H1 (cell line): ENCODE measurements around the gene SH3BP2. TPM values are rescaled to one million over a fixed set of nuclear protein-coding genes. Genes with fewer than 3 reads are reported as not detected.

Experiments used
- CTCF ChIA-PET: fragments of 300-600 bp; sonication (Branson Sonifier 250); formaldehyde crosslinking; loops from one replicate; lab custom pipeline; 2021; ENCODE audit not compliant: partially characterized antibody; lab: Charles Lee
- POLR2A ChIA-PET: fragments of 300-600 bp; sonication (Branson Sonifier 250); formaldehyde crosslinking; loops from one replicate; lab custom pipeline; 2021; ENCODE audit warnings: inconsistent platforms; ENCODE audit not compliant: partially characterized antibody; lab: Charles Lee
- DNase-seq, 2 experiments: peaks; one replicate each; pipeline versions ENCODE4 v3.0.0 to v3.0.0-alpha.2; 2010 to 2022; ENCODE audit warnings: low spot score in 2 of 2, low read depth in 1 of 2, mixed read lengths in 1 of 2
- FAIRE-seq: peaks from 2 replicates; lab custom pipeline; 2011; peaks lifted over from hg19 to GRCh38; lab: Jason Lieb, UNC
- H2AFZ ChIP-seq: 2 replicates; pipeline ENCODE4 v1.8.1; 2012; ENCODE audit warnings: low read length, inconsistent platforms
- H2AK5ac ChIP-seq: 2 replicates; pipeline ENCODE4 v1.6.1; 2013; ENCODE audit warnings: low read depth, low read length
- H2BK120ac ChIP-seq: replicated peaks from 2 replicates; pipeline ENCODE3; 2013; ENCODE audit warnings: low read depth, low read length, inconsistent platforms
- H2BK12ac ChIP-seq: 2 replicates; pipeline ENCODE4 v1.6.1; 2013; ENCODE audit warnings: low read depth, low read length
- H2BK15ac ChIP-seq: 2 replicates; pipeline ENCODE4 v1.6.1; 2013; ENCODE audit warnings: low read length
- H2BK20ac ChIP-seq: 2 replicates; pipeline ENCODE4 v1.6.1; 2013; ENCODE audit warnings: low read length
- H2BK5ac ChIP-seq: 2 replicates; pipeline ENCODE4 v1.6.1; 2013; ENCODE audit warnings: low read depth, low read length
- H3K14ac ChIP-seq: 2 replicates; pipeline ENCODE4 v1.6.1; 2013; ENCODE audit warnings: inconsistent platforms; ENCODE audit not compliant: insufficient read length
- H3K18ac ChIP-seq: 2 replicates; pipeline ENCODE4 v1.6.1; 2013; ENCODE audit warnings: low read length; ENCODE audit errors: extremely low read depth
- H3K23ac ChIP-seq: 2 replicates; pipeline ENCODE4 v1.6.1; 2013; ENCODE audit warnings: inconsistent platforms; ENCODE audit not compliant: insufficient read length
- H3K23me2 ChIP-seq: 2 replicates; pipeline ENCODE4 v1.6.1; 2013; ENCODE audit warnings: low read depth, low read length
- H3K27ac ChIP-seq: 2 replicates; pipeline ENCODE4 v1.6.1; 2011; ENCODE audit warnings: low read depth, low read length, inconsistent platforms
- H3K27me3 ChIP-seq, 4 experiments: replicated peaks in 1 of 4; 1 replicate in 1 of 4; 2 replicates in 3 of 4; pipeline versions ENCODE4 v1.6.1 to v1.8.1; 2011 to 2013; ENCODE audit warnings: low read length in 3 of 4, mild to moderate bottlenecking in 3 of 4, inconsistent platforms in 2 of 4, mixed read lengths in 2 of 4, moderate library complexity in 1 of 4; ENCODE audit not compliant: control insufficient read depth in 3 of 4, insufficient read depth in 3 of 4; ENCODE audit errors: extremely low read depth in 1 of 4
- H3K36me3 ChIP-seq, 4 experiments: 2 replicates each; pipeline versions ENCODE4 v1.6.1 to v1.8.1; 2011 to 2013; ENCODE audit warnings: mild to moderate bottlenecking in 4 of 4, low read length in 3 of 4, moderate library complexity in 2 of 4, control low read depth in 1 of 4, inconsistent platforms in 1 of 4; ENCODE audit not compliant: insufficient read depth in 4 of 4, control insufficient read depth in 2 of 4
- H3K4ac ChIP-seq: replicated peaks from 2 replicates; pipeline ENCODE3; 2013; ENCODE audit warnings: low read length, low read depth, mixed read lengths, inconsistent platforms; ENCODE audit not compliant: insufficient read length
- H3K4me1 ChIP-seq, 4 experiments: replicated peaks in 1 of 4; 1 replicate in 1 of 4; 2 replicates in 3 of 4; pipeline versions ENCODE4 v1.6.1 to v1.8.1; 2011 to 2013; ENCODE audit warnings: low read length in 3 of 4, inconsistent platforms in 2 of 4, mixed read lengths in 1 of 4; ENCODE audit not compliant: insufficient read depth in 4 of 4, control insufficient read depth in 3 of 4
- H3K4me2 ChIP-seq, 2 experiments: 2 replicates each; pipeline versions ENCODE4 v1.6.1 to v1.8.1; 2011 to 2013; ENCODE audit warnings: low read depth in 2 of 2, low read length in 2 of 2, control low read depth in 1 of 2, inconsistent platforms in 1 of 2, mild to moderate bottlenecking in 1 of 2; ENCODE audit not compliant: insufficient read depth in 1 of 2
- H3K4me3 ChIP-seq, 4 experiments: fragments of 200-600, 300-600 bp in 1 of 4; sonication (generic), shearing (Covaris generic), sonication (Bioruptor Twin) in 1 of 4; 2 replicates each; pipeline versions ENCODE4 v1.5.1 to v1.8.1; 2011 to 2016; ENCODE audit warnings: low read length in 4 of 4, low read depth in 3 of 4, control low read depth in 2 of 4, inconsistent platforms in 2 of 4, mild to moderate bottlenecking in 2 of 4, mixed read lengths in 1 of 4, moderate library complexity in 1 of 4; ENCODE audit not compliant: insufficient read depth in 2 of 4; ENCODE audit errors: extremely low read depth in 1 of 4
- H3K56ac ChIP-seq: replicated peaks from 2 replicates; pipeline ENCODE3; 2013; ENCODE audit warnings: low read depth, mild to moderate bottlenecking, mixed read lengths, low read length, inconsistent platforms; ENCODE audit not compliant: insufficient read length
- H3K79me1 ChIP-seq: 2 replicates; pipeline ENCODE4 v1.6.1; 2013; ENCODE audit warnings: low read depth, low read length, control low read depth
- H3K79me2 ChIP-seq, 2 experiments: 2 replicates each; pipeline versions ENCODE4 v1.6.1 to v1.8.1; 2012 to 2013; ENCODE audit warnings: low read length in 2 of 2, mild to moderate bottlenecking in 2 of 2, inconsistent platforms in 1 of 2; ENCODE audit not compliant: insufficient read depth in 2 of 2, control insufficient read depth in 1 of 2
- H3K9ac ChIP-seq, 4 experiments: replicated peaks in 1 of 4; 1 replicate in 1 of 4; 2 replicates in 3 of 4; pipeline versions ENCODE4 v1.6.1 to v1.8.1; 2011 to 2013; ENCODE audit warnings: low read depth in 3 of 4, low read length in 3 of 4, control low read depth in 2 of 4, mild to moderate bottlenecking in 2 of 4, moderate library complexity in 2 of 4, inconsistent platforms in 1 of 4; ENCODE audit errors: extremely low read depth in 1 of 4
- H3K9me3 ChIP-seq, 2 experiments: 2 replicates each; pipeline versions ENCODE4 v1.6.1 to v1.8.1; 2012 to 2013; ENCODE audit warnings: mild to moderate bottlenecking in 2 of 2, moderate library complexity in 2 of 2, control low read depth in 1 of 2, inconsistent platforms in 1 of 2, low read depth in 1 of 2, low read length in 1 of 2, mixed read lengths in 1 of 2; ENCODE audit not compliant: insufficient read depth in 2 of 2
- H4K20me1 ChIP-seq, 2 experiments: replicated peaks in 1 of 2; 2 replicates each; pipeline versions ENCODE3 to v1.8.1; 2011 to 2013; ENCODE audit warnings: inconsistent platforms in 2 of 2, low read length in 2 of 2, mild to moderate bottlenecking in 1 of 2; ENCODE audit not compliant: insufficient read depth in 2 of 2, control insufficient read depth in 1 of 2
- H4K5ac ChIP-seq: 2 replicates; pipeline ENCODE4 v1.6.1; 2013; ENCODE audit warnings: low read length, low read depth, mixed read lengths, inconsistent platforms; ENCODE audit not compliant: insufficient read length
- H4K8ac ChIP-seq: 2 replicates; pipeline ENCODE4 v1.8.0; 2013; ENCODE audit warnings: mild to moderate bottlenecking, moderate library complexity, low read length, inconsistent platforms; ENCODE audit not compliant: insufficient read depth; ENCODE audit errors: extremely low read depth
- H4K91ac ChIP-seq: replicated peaks from 2 replicates; pipeline ENCODE3; 2013; ENCODE audit warnings: low read length, mixed read lengths, inconsistent platforms; ENCODE audit not compliant: insufficient read length
- CBX5 ChIP-seq: fragments of 300-800, 300-1000 bp; sonication (generic); IDR thresholded peaks from 2 replicates; pipeline ENCODE4 v1.7.1; 2016; ENCODE audit warnings: antibody characterized with exemption, low read length, low read depth
- CTBP2 ChIP-seq: IDR thresholded peaks from 2 replicates; pipeline ENCODE4 v1.7.0; 2011; ENCODE audit warnings: borderline replicate concordance, mild to moderate bottlenecking, moderate library complexity, mixed read lengths, low read length; ENCODE audit not compliant: insufficient read depth, insufficient read length
- CTCF ChIP-seq, 3 experiments: IDR thresholded peaks; 1 replicate in 2 of 3; 2 replicates in 1 of 3; pipeline versions ENCODE4 v1.5.1 to v1.6.1; 2011; ENCODE audit warnings: low read length in 3 of 3, mild to moderate bottlenecking in 3 of 3, inconsistent platforms in 2 of 3, low read depth in 1 of 3, moderate library complexity in 1 of 3; ENCODE audit not compliant: insufficient read depth in 1 of 3; ENCODE audit errors: control extremely low read depth in 1 of 3
- E2F6 ChIP-seq: IDR thresholded peaks from 2 replicates; pipeline ENCODE4 v1.6.1; 2012; ENCODE audit warnings: inconsistent platforms
- JUN ChIP-seq: IDR thresholded peaks from 2 replicates; pipeline ENCODE4 v1.6.1; 2011; ENCODE audit warnings: low read depth, mild to moderate bottlenecking, improper control_type of control experiment, low read length
- PHF8 ChIP-seq: fragments of 200-600 bp; sonication (generic); conservative IDR thresholded peaks from 2 replicates; pipeline ENCODE4 v1.7.1; 2012; ENCODE audit warnings: low read depth, mild to moderate bottlenecking, inconsistent platforms, low read length, moderate library complexity
- YY1 ChIP-seq: IDR thresholded peaks from 2 replicates; pipeline ENCODE4 v1.6.1; 2011; ENCODE audit warnings: low read depth, mild to moderate bottlenecking, low read length
- WGBS, 2 experiments: shearing (Covaris generic) in 1 of 2; methylation state at CpG; one replicate each; pipeline versions ENCODE4 v1.1.6 to v1.1.7; 2013 to 2015; ENCODE audit warnings: low lambda C conversion rate in 2 of 2, mixed read lengths in 2 of 2, inconsistent platforms in 1 of 2, low coverage in 1 of 2, missing lambda C conversion rate in 1 of 2; ENCODE audit not compliant: insufficient replicate concordance in 2 of 2, insufficient coverage in 1 of 2, insufficient read length in 1 of 2; ENCODE audit errors: extremely low coverage in 1 of 2, missing lambda C conversion rate in 1 of 2; 5-methylcytosine and 5-hydroxymethylcytosine counted together
- polyA plus RNA-seq, 7 experiments: library from polyadenylated mRNA; depleted of rRNA in 3 of 7; stranded (reverse) in 5 of 7; unstranded in 2 of 7; fragments of >200 nt in 5 of 7; fragments of 200-250 nt in 2 of 7; gene quantifications; 1 replicate in 5 of 7; 2 replicates in 1 of 7; 4 replicates in 1 of 7; pipeline versions ENCODE4 v1.2.1 to v1.2.3, GENCODE V29; 2011 to 2013; ENCODE audit warnings: missing spikeins in 2 of 7, mixed read lengths in 2 of 7
- total RNA-seq: library from RNA; stranded (reverse); fragmentation: NEBNext Ultra II Directional; extraction: Animal tissue kit (Norgen Biotek cat#: 25700); gene quantifications from 2 replicates; pipeline ENCODE4 v1.2.1, GENCODE V29; 2021

The SH3BP2 gene
- total and polyA plus RNA-seq, 2 of the 8 experiments (the other 6 are each of a cell fraction or from before 2014, with no cell fraction given): 27.4 to 31.4 TPM

DNA sequence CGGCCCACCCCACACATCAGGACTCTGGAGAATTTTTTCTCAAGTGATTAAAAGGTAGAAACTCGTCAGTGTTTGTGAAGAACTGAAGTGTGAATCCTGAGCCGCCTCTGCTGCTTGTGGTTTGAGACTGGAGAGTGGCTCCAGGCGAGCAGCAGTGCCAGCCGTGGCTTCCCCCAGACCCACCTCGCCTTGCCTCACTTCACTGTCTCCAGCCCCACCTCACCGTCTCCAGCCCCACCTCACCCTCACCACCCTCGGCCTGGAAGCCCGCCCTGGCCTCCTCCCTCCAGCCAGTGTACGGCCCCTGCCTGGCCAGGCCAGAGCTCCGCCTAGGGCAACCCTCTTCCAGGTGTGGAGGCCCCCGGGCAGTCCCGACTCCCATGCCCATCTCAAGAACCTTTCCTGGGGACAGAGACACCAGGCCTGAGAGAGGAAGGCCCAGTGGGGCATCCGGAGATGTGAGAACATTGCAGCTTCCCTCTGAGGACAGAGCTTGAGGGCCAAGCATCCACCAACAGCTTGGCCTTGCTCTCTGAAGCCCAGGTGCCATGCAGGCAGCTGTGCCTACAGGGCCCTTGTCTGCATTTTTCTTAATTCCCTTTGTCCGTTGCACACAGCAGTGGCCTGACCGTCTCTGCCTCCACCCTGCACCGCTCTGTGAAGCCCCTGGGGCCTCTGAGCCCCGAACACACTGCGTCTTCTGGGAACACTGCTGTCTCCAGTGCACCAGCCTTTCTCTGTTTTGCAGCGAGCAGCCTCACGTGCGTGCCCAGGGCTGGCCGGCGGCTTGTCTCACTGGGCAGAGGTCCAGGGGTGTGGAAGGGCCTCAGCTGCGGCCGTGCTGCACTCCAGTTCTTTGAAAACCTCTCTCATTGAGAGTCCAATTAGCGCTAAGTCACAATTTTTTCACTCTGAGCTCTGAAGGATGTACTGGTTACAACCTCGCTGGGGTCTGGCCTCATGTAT is 13.8 kb downstream of the SH3BP2 start:
- Histone ChIP-seq H3K14ac (no peak overlapping the region), H3K23ac (no peak overlapping the region), H2AK5ac (no peak overlapping the region), H3K4ac (no peak overlapping the region), H3K4me2 (no peak overlapping the region), H2BK15ac (no peak overlapping the region), H2BK120ac (no peak overlapping the region), H3K27me3 (no peaks in the 10 kb centered on the region), H2BK12ac (no peak overlapping the region), H3K23me2 (no peaks in the 10 kb centered on the region), H4K91ac (no peak overlapping the region), H2BK5ac (0 out of 2 replicates have a peak overlapping the region, but pooled peaks have one; percentile 60), H3K36me3 (no peaks in the 10 kb centered on the region), H2BK20ac (no peak overlapping the region), H2AFZ (no peak overlapping the region), H3K79me1 (0 out of 2 replicates have a peak, but pooled peaks cover 2% of the 10 kb centered on the region), H3K9ac (no peak overlapping the region), H4K5ac (no peak overlapping the region), H3K9me3 (no peaks in the 10 kb centered on the region), H3K4me3 (no peak overlapping the region), H3K79me2 (no peaks in the 10 kb centered on the region), H3K4me1 (peaks cover 0 to 13% (median 4%) of the 10 kb centered on the region in 4 experiments; a peak in 6 of 7 replicates), H3K56ac (no peak overlapping the region), H4K8ac (peak overlapping the region; percentile 62; the same call in 1 of the 2 replicates), H3K27ac (no peak overlapping the region), H4K20me1 (peaks cover 0 to 3% of the 10 kb centered on the region in 2 experiments), H3K18ac (no peak overlapping the region)
- DNase-seq: no peak
- no peak for FAIRE-seq
- POLR2A ChIA-PET: interaction anchor here (0.6 to 2.2 kb wide), 5 partner anchors 9 to 44 kb away, joined by 3 to 7 read pairs (median 5); no protein-coding TSS in a partner anchor
- CTCF ChIA-PET: interaction anchor here (0.6 to 1.6 kb wide), 2 partner anchors 9 to 43 kb away, joined by 3 to 4 read pairs; no protein-coding TSS in a partner anchor
- 91% methylated on average over 26 of the region's 28 CpGs; no CpG with 5 or more reads in 1 of the 2 experiments for WGBS, 2 experiments
- no peak for TF ChIP-seq YY1
- no peak for TF ChIP-seq CTBP2
- no peak for TF ChIP-seq PHF8
- TF ChIP-seq CTCF (IDR thresholded peaks at IDR 0.05; ENCODE audit: control extremely low read depth in 1 of 3, insufficient read depth in 1 of 3, low read depth in 1 of 3, low read length in 3 of 3): no peak
- TF ChIP-seq JUN: no peak
- no peak for TF ChIP-seq E2F6
- TF ChIP-seq CBX5: no peak
